ENCODE measurements around the gene DNM1. TPM values are rescaled to one million over a fixed set of nuclear protein-coding genes. Genes with fewer than 3 reads are reported as not detected.

DNM1 gene
- total and polyA plus RNA-seq, 4 donors: 0.29 to 5.9 (median 1.1) TPM

DNA sequence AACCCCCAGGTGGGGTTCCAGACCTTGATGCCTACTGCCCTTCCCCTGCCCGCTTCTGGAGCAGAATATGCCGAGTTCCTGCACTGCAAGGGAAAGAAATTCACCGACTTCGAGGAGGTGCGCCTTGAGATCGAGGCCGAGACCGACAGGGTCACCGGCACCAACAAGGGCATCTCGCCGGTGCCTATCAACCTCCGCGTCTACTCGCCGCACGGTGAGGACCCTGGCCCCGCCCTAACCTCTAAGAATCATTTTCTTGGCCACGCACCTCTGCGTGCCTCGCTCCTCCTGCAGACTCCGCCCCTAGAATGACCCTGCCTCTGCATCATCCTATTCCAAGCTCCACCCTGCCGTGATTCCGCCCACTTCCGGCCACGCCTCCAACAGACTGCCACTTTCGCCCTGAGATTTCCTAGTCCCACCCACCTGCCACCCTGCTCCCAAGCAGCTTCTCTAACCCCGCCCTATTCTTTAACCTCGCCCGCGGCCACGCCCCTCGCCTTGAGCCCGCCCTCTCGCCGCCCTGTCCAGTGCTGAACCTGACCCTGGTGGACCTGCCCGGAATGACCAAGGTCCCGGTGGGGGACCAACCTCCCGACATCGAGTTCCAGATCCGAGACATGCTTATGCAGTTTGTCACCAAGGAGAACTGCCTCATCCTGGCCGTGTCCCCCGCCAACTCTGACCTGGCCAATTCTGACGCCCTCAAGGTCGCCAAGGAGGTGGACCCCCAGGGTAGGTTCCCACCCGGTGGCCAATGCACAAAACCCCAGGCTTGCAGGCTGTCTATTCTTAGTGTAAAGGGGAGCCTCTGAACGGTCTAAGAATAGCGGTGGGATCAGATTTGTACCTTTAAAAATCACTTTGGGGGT lies 15.6 kb downstream of the DNM1 start:
- Histone ChIP-seq H3K9ac (ENCODE audit: low read depth in 1 of 2, low read length in 2 of 2) (no peak overlapping the region), H3K9me3 (ENCODE audit: control insufficient read depth in 4 of 4, low read length in 3 of 4) (no peaks in the 10 kb centered on the region), H3K4me3 (ENCODE audit: low read depth in 1 of 3, low read length in 3 of 3) (peak overlapping the region in 1 of 3 donors; percentile 14), H3K27ac (ENCODE audit: low read depth in 1 of 2, low read length in 2 of 2) (no peak overlapping the region), H3K27me3 (ENCODE audit: control insufficient read depth in 4 of 4, insufficient read depth in 4 of 4, low read length in 3 of 4) (no peaks in the 10 kb centered on the region), H3K4me1 (ENCODE audit: control insufficient read depth in 4 of 4, insufficient read depth in 4 of 4, low read length in 3 of 4) (peaks cover 6 to 40% (median 24%) of the 10 kb centered on the region in 4 donors), H3K36me3 (ENCODE audit: control insufficient read depth in 4 of 4, insufficient read depth in 3 of 4, low read depth in 1 of 4, low read length in 3 of 4) (peaks cover 0 to 3% (median 0%) of the 10 kb centered on the region in 4 donors)
- TF ChIP-seq EGR1 (IDR thresholded peaks at IDR 0.05; ENCODE audit: low read depth in 2 of 2) (no peak), HNF4A (conservative IDR thresholded peaks at IDR 0.05) (peak; percentile 24 to 63), RAD21 (IDR thresholded peaks at IDR 0.05) (peak in 1 of 2 donors; percentile 17), YY1 (IDR thresholded peaks at IDR 0.05) (no peak), SP1 (IDR thresholded peaks at IDR 0.05) (peak; percentile 79), RXRA (IDR thresholded peaks at IDR 0.05) (peak; percentile 15 to 35), GABPA (IDR thresholded peaks at IDR 0.05 in 1 of 2, conservative IDR thresholded peaks at IDR 0.05 in 1 of 2) (peak in 1 of 2 donors; percentile 85), JUND (IDR thresholded peaks at IDR 0.05) (peak in 1 of 2 donors; percentile 39), NR2F2 (IDR thresholded peaks at IDR 0.05) (peak; percentile 69)
- TF ChIP-seq, protein P1, sequence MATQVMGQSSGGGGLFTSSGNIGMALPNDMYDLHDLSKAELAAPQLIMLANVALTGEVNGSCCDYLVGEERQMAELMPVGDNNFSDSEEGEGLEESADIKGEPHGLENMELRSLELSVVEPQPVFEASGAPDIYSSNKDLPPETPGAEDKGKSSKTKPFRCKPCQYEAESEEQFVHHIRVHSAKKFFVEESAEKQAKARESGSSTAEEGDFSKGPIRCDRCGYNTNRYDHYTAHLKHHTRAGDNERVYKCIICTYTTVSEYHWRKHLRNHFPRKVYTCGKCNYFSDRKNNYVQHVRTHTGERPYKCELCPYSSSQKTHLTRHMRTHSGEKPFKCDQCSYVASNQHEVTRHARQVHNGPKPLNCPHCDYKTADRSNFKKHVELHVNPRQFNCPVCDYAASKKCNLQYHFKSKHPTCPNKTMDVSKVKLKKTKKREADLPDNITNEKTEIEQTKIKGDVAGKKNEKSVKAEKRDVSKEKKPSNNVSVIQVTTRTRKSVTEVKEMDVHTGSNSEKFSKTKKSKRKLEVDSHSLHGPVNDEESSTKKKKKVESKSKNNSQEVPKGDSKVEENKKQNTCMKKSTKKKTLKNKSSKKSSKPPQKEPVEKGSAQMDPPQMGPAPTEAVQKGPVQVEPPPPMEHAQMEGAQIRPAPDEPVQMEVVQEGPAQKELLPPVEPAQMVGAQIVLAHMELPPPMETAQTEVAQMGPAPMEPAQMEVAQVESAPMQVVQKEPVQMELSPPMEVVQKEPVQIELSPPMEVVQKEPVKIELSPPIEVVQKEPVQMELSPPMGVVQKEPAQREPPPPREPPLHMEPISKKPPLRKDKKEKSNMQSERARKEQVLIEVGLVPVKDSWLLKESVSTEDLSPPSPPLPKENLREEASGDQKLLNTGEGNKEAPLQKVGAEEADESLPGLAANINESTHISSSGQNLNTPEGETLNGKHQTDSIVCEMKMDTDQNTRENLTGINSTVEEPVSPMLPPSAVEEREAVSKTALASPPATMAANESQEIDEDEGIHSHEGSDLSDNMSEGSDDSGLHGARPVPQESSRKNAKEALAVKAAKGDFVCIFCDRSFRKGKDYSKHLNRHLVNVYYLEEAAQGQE (IDR thresholded peaks at IDR 0.05): peak; percentile 98
- TF ChIP-seq, protein P2, sequence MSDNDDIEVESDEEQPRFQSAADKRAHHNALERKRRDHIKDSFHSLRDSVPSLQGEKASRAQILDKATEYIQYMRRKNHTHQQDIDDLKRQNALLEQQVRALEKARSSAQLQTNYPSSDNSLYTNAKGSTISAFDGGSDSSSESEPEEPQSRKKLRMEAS (IDR thresholded peaks at IDR 0.05): no peak
- peak; percentile 93 for DNase-seq (ENCODE audit: low spot score)
- 20% methylated on average over 47 of the region's 47 CpGs for WGBS

DNA sequence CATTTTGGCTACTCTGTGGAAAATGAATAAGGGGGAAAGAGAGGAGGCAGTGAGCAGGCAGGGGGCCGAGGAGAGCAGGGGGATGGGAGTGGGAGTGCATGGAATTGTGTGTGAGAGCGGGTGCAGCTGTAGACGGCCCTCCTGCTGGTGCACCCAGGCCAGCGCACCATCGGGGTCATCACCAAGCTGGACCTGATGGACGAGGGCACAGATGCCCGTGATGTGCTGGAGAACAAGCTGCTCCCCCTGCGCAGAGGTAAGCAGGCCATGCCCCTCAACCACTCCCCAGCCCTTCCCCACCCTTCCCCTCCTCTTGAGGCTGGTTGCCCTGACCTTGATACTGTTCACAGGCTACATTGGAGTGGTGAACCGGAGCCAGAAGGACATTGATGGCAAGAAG lies 16.7 kb downstream of the DNM1 start:
- TF ChIP-seq RXRA (IDR thresholded peaks at IDR 0.05): no peak
- no peak for TF ChIP-seq YY1 (IDR thresholded peaks at IDR 0.05)

DNA sequence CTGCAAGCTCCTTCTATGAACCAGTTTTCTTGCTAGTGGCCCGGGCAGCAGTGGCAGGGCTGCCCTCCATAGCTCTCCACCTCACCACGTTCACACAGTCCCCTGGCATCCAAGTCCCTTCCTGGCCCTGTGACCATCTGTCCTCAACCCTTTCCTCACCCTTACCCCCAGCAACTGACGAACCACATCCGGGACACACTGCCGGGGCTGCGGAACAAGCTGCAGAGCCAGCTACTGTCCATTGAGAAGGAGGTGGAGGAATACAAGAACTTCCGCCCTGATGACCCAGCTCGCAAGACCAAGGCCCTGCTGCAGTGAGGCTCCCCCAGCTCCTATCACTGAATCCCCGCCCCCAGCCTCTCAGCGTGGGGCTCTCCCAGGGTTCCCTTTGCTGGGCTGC lies 18.8 kb downstream of the DNM1 start:
- no peak overlapping the region for H3K9ac ChIP-seq (ENCODE audit: low read depth in 1 of 2, low read length in 2 of 2)
- H3K36me3 ChIP-seq (ENCODE audit: control insufficient read depth in 4 of 4, insufficient read depth in 3 of 4, low read depth in 1 of 4, low read length in 3 of 4): peaks cover 0 to 3% (median 0%) of the 10 kb centered on the region in 4 donors
- H3K4me1 ChIP-seq (ENCODE audit: control insufficient read depth in 4 of 4, insufficient read depth in 4 of 4, low read length in 3 of 4): peaks cover 4 to 22% (median 11%) of the 10 kb centered on the region in 4 donors
- H3K27ac ChIP-seq (ENCODE audit: low read depth in 1 of 2, low read length in 2 of 2): no peak overlapping the region
- H3K27me3 ChIP-seq (ENCODE audit: control insufficient read depth in 4 of 4, insufficient read depth in 4 of 4, low read length in 3 of 4): no peaks in the 10 kb centered on the region
- WGBS: 90% methylated on average over 10 of the region's 10 CpGs
- no peak overlapping the region for H3K4me3 ChIP-seq (ENCODE audit: low read depth in 1 of 3, low read length in 3 of 3)
- no peak for DNase-seq (ENCODE audit: low spot score)
- no peaks in the 10 kb centered on the region for H3K9me3 ChIP-seq (ENCODE audit: control insufficient read depth in 4 of 4, low read length in 3 of 4)
- TF ChIP-seq JUND (IDR thresholded peaks at IDR 0.05) (no peak), HNF4G (IDR thresholded peaks at IDR 0.05) (no peak), SP1 (IDR thresholded peaks at IDR 0.05) (no peak), RXRA (IDR thresholded peaks at IDR 0.05) (no peak), YY1 (IDR thresholded peaks at IDR 0.05) (no peak), RAD21 (IDR thresholded peaks at IDR 0.05) (no peak), TAF1 (conservative IDR thresholded peaks at IDR 0.05) (no peak), FOXA2 (IDR thresholded peaks at IDR 0.05) (no peak), HNF4A (conservative IDR thresholded peaks at IDR 0.05) (no peak), EGR1 (IDR thresholded peaks at IDR 0.05; ENCODE audit: low read depth in 2 of 2) (no peak), FOXA1 (IDR thresholded peaks at IDR 0.05) (no peak), GABPA (IDR thresholded peaks at IDR 0.05 in 1 of 2, conservative IDR thresholded peaks at IDR 0.05 in 1 of 2) (no peak)
- TF ChIP-seq, protein P3, sequence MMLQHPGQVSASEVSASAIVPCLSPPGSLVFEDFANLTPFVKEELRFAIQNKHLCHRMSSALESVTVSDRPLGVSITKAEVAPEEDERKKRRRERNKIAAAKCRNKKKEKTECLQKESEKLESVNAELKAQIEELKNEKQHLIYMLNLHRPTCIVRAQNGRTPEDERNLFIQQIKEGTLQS (IDR thresholded peaks at IDR 0.05): no peak
- TF ChIP-seq, protein P4, sequence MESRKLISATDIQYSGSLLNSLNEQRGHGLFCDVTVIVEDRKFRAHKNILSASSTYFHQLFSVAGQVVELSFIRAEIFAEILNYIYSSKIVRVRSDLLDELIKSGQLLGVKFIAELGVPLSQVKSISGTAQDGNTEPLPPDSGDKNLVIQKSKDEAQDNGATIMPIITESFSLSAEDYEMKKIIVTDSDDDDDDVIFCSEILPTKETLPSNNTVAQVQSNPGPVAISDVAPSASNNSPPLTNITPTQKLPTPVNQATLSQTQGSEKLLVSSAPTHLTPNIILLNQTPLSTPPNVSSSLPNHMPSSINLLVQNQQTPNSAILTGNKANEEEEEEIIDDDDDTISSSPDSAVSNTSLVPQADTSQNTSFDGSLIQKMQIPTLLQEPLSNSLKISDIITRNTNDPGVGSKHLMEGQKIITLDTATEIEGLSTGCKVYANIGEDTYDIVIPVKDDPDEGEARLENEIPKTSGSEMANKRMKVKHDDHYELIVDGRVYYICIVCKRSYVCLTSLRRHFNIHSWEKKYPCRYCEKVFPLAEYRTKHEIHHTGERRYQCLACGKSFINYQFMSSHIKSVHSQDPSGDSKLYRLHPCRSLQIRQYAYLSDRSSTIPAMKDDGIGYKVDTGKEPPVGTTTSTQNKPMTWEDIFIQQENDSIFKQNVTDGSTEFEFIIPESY (IDR thresholded peaks at IDR 0.05): no peak
- TF ChIP-seq, protein P2 (IDR thresholded peaks at IDR 0.05): no peak
- TF ChIP-seq, protein P5, sequence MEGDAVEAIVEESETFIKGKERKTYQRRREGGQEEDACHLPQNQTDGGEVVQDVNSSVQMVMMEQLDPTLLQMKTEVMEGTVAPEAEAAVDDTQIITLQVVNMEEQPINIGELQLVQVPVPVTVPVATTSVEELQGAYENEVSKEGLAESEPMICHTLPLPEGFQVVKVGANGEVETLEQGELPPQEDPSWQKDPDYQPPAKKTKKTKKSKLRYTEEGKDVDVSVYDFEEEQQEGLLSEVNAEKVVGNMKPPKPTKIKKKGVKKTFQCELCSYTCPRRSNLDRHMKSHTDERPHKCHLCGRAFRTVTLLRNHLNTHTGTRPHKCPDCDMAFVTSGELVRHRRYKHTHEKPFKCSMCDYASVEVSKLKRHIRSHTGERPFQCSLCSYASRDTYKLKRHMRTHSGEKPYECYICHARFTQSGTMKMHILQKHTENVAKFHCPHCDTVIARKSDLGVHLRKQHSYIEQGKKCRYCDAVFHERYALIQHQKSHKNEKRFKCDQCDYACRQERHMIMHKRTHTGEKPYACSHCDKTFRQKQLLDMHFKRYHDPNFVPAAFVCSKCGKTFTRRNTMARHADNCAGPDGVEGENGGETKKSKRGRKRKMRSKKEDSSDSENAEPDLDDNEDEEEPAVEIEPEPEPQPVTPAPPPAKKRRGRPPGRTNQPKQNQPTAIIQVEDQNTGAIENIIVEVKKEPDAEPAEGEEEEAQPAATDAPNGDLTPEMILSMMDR (IDR thresholded peaks at IDR 0.05; ENCODE audit: low read depth, low read length, missing input control): no peak

More for the DNA sequence above, 16.7 kb downstream of the DNM1 start:
- Histone ChIP-seq H3K4me3 (ENCODE audit: low read depth in 1 of 3, low read length in 3 of 3) (no peak overlapping the region), H3K36me3 (ENCODE audit: control insufficient read depth in 4 of 4, insufficient read depth in 3 of 4, low read depth in 1 of 4, low read length in 3 of 4) (peaks cover 0 to 3% (median 0%) of the 10 kb centered on the region in 4 donors), H3K9ac (ENCODE audit: low read depth in 1 of 2, low read length in 2 of 2) (no peak overlapping the region), H3K27me3 (ENCODE audit: control insufficient read depth in 4 of 4, insufficient read depth in 4 of 4, low read length in 3 of 4) (no peaks in the 10 kb centered on the region), H3K27ac (ENCODE audit: low read depth in 1 of 2, low read length in 2 of 2) (no peak overlapping the region), H3K9me3 (ENCODE audit: control insufficient read depth in 4 of 4, low read length in 3 of 4) (no peaks in the 10 kb centered on the region), H3K4me1 (ENCODE audit: control insufficient read depth in 4 of 4, insufficient read depth in 4 of 4, low read length in 3 of 4) (peaks cover 6 to 35% (median 24%) of the 10 kb centered on the region in 4 donors)
- no peak for DNase-seq (ENCODE audit: low spot score)
- 92% methylated on average over 9 of the region's 9 CpGs for WGBS

Measured in liver (tissue), 9 donors.